K562 (cell line): ENCODE results near the gene DNAJC17. TPM values are rescaled to one million over a fixed set of nuclear protein-coding genes. Genes with fewer than 3 reads are reported as not detected.

ENCODE experiments used
- ATAC-seq: fragments of 200-7000 bp; cut with Tn5 transposase; 3 replicates; pipeline ENCODE4 v1.9.1; 2020; ENCODE audit warnings: moderate library complexity
- BruUV-seq: library from RNA; stranded (reverse); fragments of 400-500 nt; replicated peaks from 2 replicates; lab custom pipeline; 2021; lab: Mats Ljungman, UMichigan
- CTCF ChIA-PET: fragments of 300-600 bp; formaldehyde crosslinking; extraction: SDS; loops from one replicate; lab custom pipeline; 2021; ENCODE audit warnings: low intra/inter-chr PET ratio; lab: Yijun Ruan, JAX
- POLR2A ChIA-PET: fragments of 300-600, 350-650 bp; sonication (Branson Sonifier 250); formaldehyde crosslinking; extraction: SDS; loops from one replicate; lab custom pipeline; 2021; ENCODE audit warnings: antibody characterized with exemption, inconsistent platforms; lab: Yijun Ruan, JAX
- DNase-seq, 4 experiments: peaks; one replicate each; pipeline versions ENCODE4 v3.0.0 to v3.0.0-alpha.2; 2011 to 2018; ENCODE audit warnings: low spot score in 3 of 4, mixed read lengths in 3 of 4; ENCODE audit errors: extremely low read depth in 1 of 4
- FAIRE-seq: peaks from 2 replicates; lab custom pipeline; 2011; peaks lifted over from hg19 to GRCh38; lab: Jason Lieb, UNC
- H2AFZ ChIP-seq: 2 replicates; pipeline ENCODE4 v1.6.0; 2011; ENCODE audit warnings: low read depth, low read length, control low read depth, inconsistent platforms
- H3K27ac ChIP-seq: fragments of 200-600 bp; 3 replicates; pipeline ENCODE4 v1.8.0; 2011; ENCODE audit warnings: low read depth, mild to moderate bottlenecking, control low read depth, inconsistent platforms, low read length, moderate library complexity, mixed read lengths; ENCODE audit errors: extremely low read depth
- H3K27me3 ChIP-seq, 2 experiments: fragments of 300-600 bp in 1 of 2; 2 replicates in 1 of 2; 3 replicates in 1 of 2; pipeline versions ENCODE4 v1.6.0 to v1.8.0; 2011; ENCODE audit warnings: inconsistent platforms in 2 of 2, low read length in 2 of 2, mild to moderate bottlenecking in 1 of 2, mixed read lengths in 1 of 2, moderate library complexity in 1 of 2; ENCODE audit not compliant: control insufficient read depth in 2 of 2, insufficient read depth in 2 of 2
- H3K36me3 ChIP-seq: fragments of 300-600 bp; 3 replicates; pipeline ENCODE4 v1.8.0; 2011; ENCODE audit warnings: mild to moderate bottlenecking, low read length, inconsistent platforms; ENCODE audit not compliant: control insufficient read depth, insufficient read depth
- H3K4me1 ChIP-seq, 2 experiments: fragments of 200-600 bp in 1 of 2; replicated peaks in 1 of 2; 2 replicates in 1 of 2; 3 replicates in 1 of 2; pipeline versions ENCODE4 v1.5.1 to v1.8.0; 2011; ENCODE audit warnings: inconsistent platforms in 2 of 2, low read length in 2 of 2, mild to moderate bottlenecking in 1 of 2, mixed read lengths in 1 of 2, moderate library complexity in 1 of 2; ENCODE audit not compliant: control insufficient read depth in 2 of 2, insufficient read depth in 2 of 2
- H3K4me2 ChIP-seq: 2 replicates; pipeline ENCODE4 v1.6.1; 2011; ENCODE audit warnings: low read length, control low read depth, inconsistent platforms, mixed read lengths; ENCODE audit not compliant: insufficient read depth
- H3K4me3 ChIP-seq: fragments of 200-600 bp; sonication (generic), shearing (Covaris generic); 2 replicates; pipeline ENCODE4 v1.5.1; 2016; ENCODE audit warnings: control low read depth, inconsistent platforms
- H3K79me2 ChIP-seq: fragments of 200-600 bp; 3 replicates; pipeline ENCODE4 v1.8.0; 2011; ENCODE audit warnings: low read length, inconsistent platforms; ENCODE audit not compliant: control insufficient read depth, insufficient read depth
- H3K9ac ChIP-seq, 2 experiments: 2 replicates each; pipeline versions ENCODE4 v1.6.0 to v1.6.1; 2011; ENCODE audit warnings: low read depth in 2 of 2, low read length in 2 of 2, control low read depth in 1 of 2, inconsistent platforms in 1 of 2, mild to moderate bottlenecking in 1 of 2, mixed read lengths in 1 of 2; ENCODE audit not compliant: insufficient read depth in 1 of 2
- H3K9me1 ChIP-seq: one replicate; pipeline ENCODE4 v1.6.0; 2011; ENCODE audit warnings: inconsistent platforms, mild to moderate bottlenecking, low read length, moderate library complexity; ENCODE audit not compliant: control insufficient read depth, insufficient read depth
- H3K9me3 ChIP-seq: replicated peaks from 2 replicates; pipeline ENCODE4 v1.5.1; 2011; ENCODE audit warnings: low read depth, low read length, inconsistent platforms; ENCODE audit not compliant: control insufficient read depth, insufficient read depth
- H4K20me1 ChIP-seq: replicated peaks from 2 replicates; pipeline ENCODE4 v1.6.1; 2011; ENCODE audit warnings: low read length, inconsistent platforms, mixed read lengths; ENCODE audit not compliant: control insufficient read depth, insufficient read depth
- CCAR2 ChIP-seq: fragments of 200-400 bp; formaldehyde crosslinking; IDR thresholded peaks from 2 replicates; pipeline ENCODE4 v1.6.1; 2017; ENCODE audit warnings: mild to moderate bottlenecking, low read depth, low read length
- GABPB2 ChIP-seq: fragments of 250-450 bp; sonication (Bioruptor Pico); conservative IDR thresholded peaks from 2 replicates; pipeline ENCODE4 v1.5.1; 2021; ENCODE audit warnings: mild to moderate bottlenecking
- HMGN3 ChIP-seq: IDR thresholded peaks from 2 replicates; pipeline ENCODE4 v1.6.1; 2011; ENCODE audit warnings: borderline replicate concordance, low read depth, mild to moderate bottlenecking, mixed read lengths, low read length; ENCODE audit not compliant: insufficient read length; ENCODE audit errors: extremely low read depth
- KLF6 ChIP-seq: fragments of 250-450 bp; sonication (Bioruptor Pico); IDR thresholded peaks from 2 replicates; pipeline ENCODE4 v1.4.0; 2020; ENCODE audit warnings: mild to moderate bottlenecking, moderate library complexity, borderline replicate concordance
- MBD2 ChIP-seq: sonication (generic); IDR thresholded peaks from 2 replicates; pipeline ENCODE4 v1.6.1; 2016; ENCODE audit warnings: low read depth, borderline replicate concordance
- NR2F6 ChIP-seq: fragments of 450-650 bp; formaldehyde crosslinking; IDR thresholded peaks from 2 replicates; pipeline ENCODE4 v1.4.0; 2020; ENCODE audit warnings: mild to moderate bottlenecking
- NR4A1 ChIP-seq, 2 experiments: fragments of 250-450 bp in 1 of 2; fragments of 450-650 bp in 1 of 2; sonication (Bioruptor Pico) in 1 of 2; IDR thresholded peaks; 2 replicates each; pipeline versions ENCODE4 v1.4.0 to v1.6.1; 2016 to 2020; ENCODE audit warnings: mild to moderate bottlenecking in 2 of 2, missing compliant biosample characterization in 1 of 2, missing genetic modification characterization in 1 of 2, moderate library complexity in 1 of 2
- ZKSCAN8 ChIP-seq: fragments of 200-800 bp; sonication (Bioruptor generic); IDR thresholded peaks from 2 replicates; pipeline ENCODE4 v1.6.1; 2016; ENCODE audit warnings: missing genetic modification characterization, missing compliant biosample characterization
- ZNF212 ChIP-seq: fragments of 450-650 bp; formaldehyde crosslinking; IDR thresholded peaks from 2 replicates; pipeline ENCODE4 v1.4.0; 2020; ENCODE audit warnings: mild to moderate bottlenecking
- WGBS: fragments of 100-300 bp; shearing (Covaris generic); methylation state at CpG from one replicate; pipeline ENCODE4 v1.1.6; 2016; ENCODE audit warnings: low coverage, mixed read lengths; ENCODE audit not compliant: insufficient coverage; ENCODE audit errors: missing lambda C conversion rate; 5-methylcytosine and 5-hydroxymethylcytosine counted together
- in situ Hi-C: fragments of 300-500 bp; cut with MboI; formaldehyde crosslinking; loops from 4 replicates; pipeline ENCODE4 v1.15.0; 2018; ENCODE audit warnings: inconsistent platforms, mixed read lengths
- intact Hi-C: fragments of 100-400 bp; cut with micrococcal nuclease; formaldehyde crosslinking; loops from 2 replicates; pipeline ENCODE4 v1.14.2; 2022
- polyA plus RNA-seq, 8 experiments: library from polyadenylated mRNA; depleted of rRNA in 4 of 8; stranded (reverse) in 5 of 8; unstranded in 3 of 8; fragments of >200 nt; fragmentation: Nextera tagmentation in 2 of 8; fragmentation: Illumina TruSeq in 1 of 8; extraction: Ambion mirVana in 2 of 8; extraction: Trizol in 1 of 8; gene quantifications; 2 replicates each; pipeline versions ENCODE4 v1.2.1 to v1.2.3, GENCODE V29; 2011 to 2014; ENCODE audit warnings: inconsistent platforms in 1 of 8, missing spikeins in 1 of 8
- total RNA-seq, 7 experiments: library from RNA; depleted of rRNA in 6 of 7; stranded (reverse); fragments of >200 nt in 6 of 7; fragmentation: Illumina TruSeq in 2 of 7; extraction: Trizol in 2 of 7; gene quantifications; 2 replicates each; pipeline versions ENCODE4 v1.2.1 to v1.2.3, GENCODE V29; 2011 to 2021; ENCODE audit warnings: low replicate concordance in 1 of 7
- TF ChIP-seq, protein P1 (sequence below): sonication (generic); IDR thresholded peaks from 2 replicates; pipeline ENCODE4 v1.6.1; 2016
- TF ChIP-seq, protein P2 (sequence below): fragments of 150-350 bp; IDR thresholded peaks from 2 replicates; pipeline ENCODE4 v1.6.1; 2014; ENCODE audit warnings: low read depth, mild to moderate bottlenecking, low read length, borderline replicate concordance
- TF ChIP-seq, protein P3 (sequence below): fragments of 450-650 bp; IDR thresholded peaks from 2 replicates; pipeline ENCODE4 v1.6.1; 2014; ENCODE audit warnings: low read depth, mild to moderate bottlenecking, moderate library complexity, borderline replicate concordance

DNAJC17 gene
- total and polyA plus RNA-seq, 9 of the 15 experiments (the other 6 are each of a cell fraction or from before 2014, with no cell fraction given), result 2.4 to 79.4 (median 44.2) TPM

DNA sequence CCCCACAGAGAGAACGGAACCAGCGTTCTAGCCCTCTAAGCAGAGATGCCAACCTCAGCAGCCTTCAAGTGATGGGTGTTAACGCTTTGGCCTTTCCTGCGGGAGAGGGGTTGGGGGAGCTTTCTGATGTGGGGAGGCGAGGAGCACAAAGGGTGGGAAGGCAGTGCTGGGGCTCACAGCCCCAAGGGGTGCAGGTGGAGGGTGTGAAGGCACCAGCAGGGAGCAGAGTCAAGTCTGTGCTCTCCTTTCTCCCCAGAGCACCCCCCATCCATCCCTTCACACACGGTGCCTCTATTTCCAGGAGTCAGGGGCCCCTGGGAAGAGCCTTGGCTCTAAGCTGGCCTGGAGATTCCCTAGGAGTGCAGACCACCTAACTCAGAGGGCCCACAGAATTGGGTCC is 33.4 kb downstream of the DNAJC17 start:
- Histone ChIP-seq H3K4me1 (peaks cover 10 to 23% of the 10 kb centered on the region in 2 experiments; a peak in 4 of 5 replicates), H3K79me2 (no peaks in the 10 kb centered on the region), H3K27ac (no peak overlapping the region), H4K20me1 (no peaks in the 10 kb centered on the region), H3K27me3 (no peaks in the 10 kb centered on the region), H3K4me3 (no peak overlapping the region), H2AFZ (no peak overlapping the region), H3K9me3 (no peaks in the 10 kb centered on the region), H3K9ac (peak overlapping the region in 1 of 2 experiments; percentile 14; a peak in 1 of 4 replicates), H3K4me2 (no peak overlapping the region), H3K9me1 (no peaks in the 10 kb centered on the region), H3K36me3 (peaks cover 53% of the 10 kb centered on the region; the same call in 2 of the 3 replicates)
- DNase-seq (no peak), ATAC-seq (no peak), FAIRE-seq (no peak)
- TF ChIP-seq NR4A1 (CRISPR knock-in tag; IDR thresholded peaks at IDR 0.05) (no peak), NR4A1 (tag; IDR thresholded peaks at IDR 0.05) (no peak), HMGN3 (no peak), GABPB2 (no peak), NR2F6 (no peak), MBD2 (no peak), CCAR2 (no peak), ZNF212 (no peak), ZKSCAN8 (CRISPR knock-in tag) (no peak), KLF6 (CRISPR knock-in tag) (no peak)
- TF ChIP-seq, protein P1, sequence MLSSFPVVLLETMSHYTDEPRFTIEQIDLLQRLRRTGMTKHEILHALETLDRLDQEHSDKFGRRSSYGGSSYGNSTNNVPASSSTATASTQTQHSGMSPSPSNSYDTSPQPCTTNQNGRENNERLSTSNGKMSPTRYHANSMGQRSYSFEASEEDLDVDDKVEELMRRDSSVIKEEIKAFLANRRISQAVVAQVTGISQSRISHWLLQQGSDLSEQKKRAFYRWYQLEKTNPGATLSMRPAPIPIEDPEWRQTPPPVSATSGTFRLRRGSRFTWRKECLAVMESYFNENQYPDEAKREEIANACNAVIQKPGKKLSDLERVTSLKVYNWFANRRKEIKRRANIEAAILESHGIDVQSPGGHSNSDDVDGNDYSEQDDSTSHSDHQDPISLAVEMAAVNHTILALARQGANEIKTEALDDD, result no peak
- TF ChIP-seq, protein P2, sequence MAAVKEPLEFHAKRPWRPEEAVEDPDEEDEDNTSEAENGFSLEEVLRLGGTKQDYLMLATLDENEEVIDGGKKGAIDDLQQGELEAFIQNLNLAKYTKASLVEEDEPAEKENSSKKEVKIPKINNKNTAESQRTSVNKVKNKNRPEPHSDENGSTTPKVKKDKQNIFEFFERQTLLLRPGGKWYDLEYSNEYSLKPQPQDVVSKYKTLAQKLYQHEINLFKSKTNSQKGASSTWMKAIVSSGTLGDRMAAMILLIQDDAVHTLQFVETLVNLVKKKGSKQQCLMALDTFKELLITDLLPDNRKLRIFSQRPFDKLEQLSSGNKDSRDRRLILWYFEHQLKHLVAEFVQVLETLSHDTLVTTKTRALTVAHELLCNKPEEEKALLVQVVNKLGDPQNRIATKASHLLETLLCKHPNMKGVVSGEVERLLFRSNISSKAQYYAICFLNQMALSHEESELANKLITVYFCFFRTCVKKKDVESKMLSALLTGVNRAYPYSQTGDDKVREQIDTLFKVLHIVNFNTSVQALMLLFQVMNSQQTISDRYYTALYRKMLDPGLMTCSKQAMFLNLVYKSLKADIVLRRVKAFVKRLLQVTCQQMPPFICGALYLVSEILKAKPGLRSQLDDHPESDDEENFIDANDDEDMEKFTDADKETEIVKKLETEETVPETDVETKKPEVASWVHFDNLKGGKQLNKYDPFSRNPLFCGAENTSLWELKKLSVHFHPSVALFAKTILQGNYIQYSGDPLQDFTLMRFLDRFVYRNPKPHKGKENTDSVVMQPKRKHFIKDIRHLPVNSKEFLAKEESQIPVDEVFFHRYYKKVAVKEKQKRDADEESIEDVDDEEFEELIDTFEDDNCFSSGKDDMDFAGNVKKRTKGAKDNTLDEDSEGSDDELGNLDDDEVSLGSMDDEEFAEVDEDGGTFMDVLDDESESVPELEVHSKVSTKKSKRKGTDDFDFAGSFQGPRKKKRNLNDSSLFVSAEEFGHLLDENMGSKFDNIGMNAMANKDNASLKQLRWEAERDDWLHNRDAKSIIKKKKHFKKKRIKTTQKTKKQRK, result no peak
- TF ChIP-seq, protein P3, sequence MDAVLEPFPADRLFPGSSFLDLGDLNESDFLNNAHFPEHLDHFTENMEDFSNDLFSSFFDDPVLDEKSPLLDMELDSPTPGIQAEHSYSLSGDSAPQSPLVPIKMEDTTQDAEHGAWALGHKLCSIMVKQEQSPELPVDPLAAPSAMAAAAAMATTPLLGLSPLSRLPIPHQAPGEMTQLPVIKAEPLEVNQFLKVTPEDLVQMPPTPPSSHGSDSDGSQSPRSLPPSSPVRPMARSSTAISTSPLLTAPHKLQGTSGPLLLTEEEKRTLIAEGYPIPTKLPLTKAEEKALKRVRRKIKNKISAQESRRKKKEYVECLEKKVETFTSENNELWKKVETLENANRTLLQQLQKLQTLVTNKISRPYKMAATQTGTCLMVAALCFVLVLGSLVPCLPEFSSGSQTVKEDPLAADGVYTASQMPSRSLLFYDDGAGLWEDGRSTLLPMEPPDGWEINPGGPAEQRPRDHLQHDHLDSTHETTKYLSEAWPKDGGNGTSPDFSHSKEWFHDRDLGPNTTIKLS, result no peak
- intact Hi-C loops, result no loop called here
- POLR2A ChIA-PET, result interaction anchor here (0.6 to 2.2 kb wide), 5 partner anchors 9 to 446 kb away, joined by 3 to 9 read pairs (median 3); partner anchors contain the start of gene GCHFR
- CTCF ChIA-PET, result no interaction called here
- WGBS, result 77% methylated on average over 6 of the region's 6 CpGs
- in situ Hi-C loops, result no loop called here
- BruUV-seq, result no TSS peak
